Measurements from ENCODE around the gene GMEB1.

GMEB1 gene

DNA sequence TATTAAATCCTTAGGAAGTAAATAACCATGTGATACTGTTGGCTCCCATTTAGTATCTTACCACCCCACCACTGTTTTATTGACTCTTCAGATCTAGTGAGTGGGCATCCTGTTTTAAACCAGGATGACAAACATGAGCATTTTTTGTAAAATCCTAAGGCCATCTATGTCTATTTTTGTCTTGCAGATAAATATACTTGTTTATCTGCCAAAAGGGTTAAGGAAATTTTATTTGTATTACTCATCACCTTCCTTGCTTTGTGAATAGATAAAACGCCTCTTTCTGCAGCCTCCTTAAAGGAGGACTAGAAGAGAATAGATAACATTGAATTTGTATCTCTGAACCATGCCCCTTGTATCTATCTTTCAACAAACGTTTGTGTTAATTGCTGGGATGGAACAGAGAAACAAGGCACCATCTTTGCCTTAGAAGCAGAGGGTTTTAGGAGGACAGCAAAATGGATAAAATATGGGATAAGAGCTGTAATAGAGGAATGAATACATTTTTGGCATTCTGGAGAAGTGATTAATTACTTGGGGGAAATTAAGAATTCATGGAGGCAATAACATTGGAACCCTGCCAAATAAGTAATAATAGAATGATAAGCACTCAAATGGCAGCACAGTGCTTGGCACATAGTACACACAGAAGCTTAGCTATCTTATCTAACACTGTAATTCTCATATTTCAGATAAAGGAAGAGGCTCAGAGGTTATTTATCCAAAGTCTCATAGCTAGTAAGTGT, 82.9 kb downstream of the GMEB1 start:
- no peak for DNase-seq (ENCODE audit: low read depth in 2 of 2)

DNA sequence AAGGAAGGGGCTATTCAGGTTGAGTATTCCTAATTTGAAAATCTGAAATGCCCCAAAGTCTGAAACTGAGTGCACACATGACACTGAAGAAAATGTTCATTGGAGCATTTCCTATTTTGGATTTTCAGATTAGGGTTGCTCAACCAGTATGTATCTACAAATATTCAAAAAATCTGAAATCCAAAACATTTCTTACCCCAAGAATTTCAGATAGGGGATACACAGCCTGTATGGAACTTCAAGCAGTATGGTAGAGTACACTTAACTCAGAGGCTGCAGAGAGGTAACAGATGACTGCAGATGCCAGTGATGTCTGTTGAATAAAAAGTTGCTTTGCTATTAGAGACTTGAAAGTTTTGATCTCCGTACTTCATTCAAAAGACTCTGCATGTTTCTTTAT, 87.1 kb downstream of the GMEB1 start:
- DNase-seq (ENCODE audit: low read depth in 2 of 2), result no peak

DNA sequence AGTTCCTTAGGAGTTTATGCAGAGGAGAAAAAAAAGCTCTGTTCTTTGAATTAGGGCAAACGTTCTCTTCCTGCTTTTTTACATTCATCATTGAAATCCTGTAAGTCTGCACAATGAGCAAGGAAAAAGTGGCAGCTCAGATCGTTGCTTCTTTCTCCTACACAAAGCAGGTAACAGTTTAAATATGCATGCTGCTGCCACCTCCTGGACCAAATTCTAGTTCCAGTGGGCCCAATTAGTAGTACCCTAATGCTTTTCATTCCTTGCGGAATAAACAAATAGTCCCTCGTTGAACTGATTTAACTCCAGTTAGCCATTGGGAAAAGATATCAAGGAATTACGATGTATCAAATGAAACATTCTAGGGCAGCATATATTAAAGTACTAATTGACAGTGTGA, 88.3 kb downstream of the GMEB1 start:
- no peak for DNase-seq (ENCODE audit: low read depth in 2 of 2)

DNA sequence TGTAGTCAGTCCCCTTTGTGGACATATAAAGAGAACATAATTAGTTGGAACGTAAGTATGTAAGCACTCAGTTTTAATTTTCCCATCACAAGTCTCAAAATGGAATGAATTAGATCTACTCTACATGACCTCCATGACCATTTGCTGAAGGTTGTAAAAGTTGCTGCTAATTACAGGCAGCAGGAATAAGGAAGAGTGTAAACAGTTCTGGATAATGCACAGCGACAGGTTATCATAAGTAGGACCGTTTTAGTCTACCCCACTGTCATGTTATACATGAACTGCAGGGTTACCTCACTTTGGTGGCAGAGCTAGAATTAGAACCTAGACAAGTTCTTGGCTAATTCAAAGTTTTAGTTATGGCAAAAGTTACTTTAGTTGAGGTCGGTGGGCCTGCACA, 89.8 kb downstream of the GMEB1 start:
- no peak for DNase-seq (ENCODE audit: low read depth in 2 of 2)

DNA sequence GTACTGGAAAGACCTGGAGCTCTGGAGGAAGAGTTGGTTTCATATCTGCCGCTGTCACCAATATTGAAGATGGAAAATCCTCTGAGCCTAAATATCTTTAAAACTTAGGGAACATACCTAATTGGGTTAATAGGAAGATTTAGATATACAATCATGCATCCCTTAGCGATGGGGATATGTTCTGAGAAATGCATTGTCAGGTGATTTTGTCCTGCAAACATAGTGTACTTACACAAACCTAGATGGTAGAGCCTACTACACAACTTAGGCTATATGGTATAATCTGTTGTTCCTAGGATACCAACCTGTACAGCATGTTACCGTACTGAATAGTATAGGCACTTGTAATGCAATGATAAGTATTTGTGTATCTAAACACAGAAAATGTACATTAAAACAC, 90.7 kb downstream of the GMEB1 start:
- no peak for DNase-seq (ENCODE audit: low read depth in 2 of 2)

DNA sequence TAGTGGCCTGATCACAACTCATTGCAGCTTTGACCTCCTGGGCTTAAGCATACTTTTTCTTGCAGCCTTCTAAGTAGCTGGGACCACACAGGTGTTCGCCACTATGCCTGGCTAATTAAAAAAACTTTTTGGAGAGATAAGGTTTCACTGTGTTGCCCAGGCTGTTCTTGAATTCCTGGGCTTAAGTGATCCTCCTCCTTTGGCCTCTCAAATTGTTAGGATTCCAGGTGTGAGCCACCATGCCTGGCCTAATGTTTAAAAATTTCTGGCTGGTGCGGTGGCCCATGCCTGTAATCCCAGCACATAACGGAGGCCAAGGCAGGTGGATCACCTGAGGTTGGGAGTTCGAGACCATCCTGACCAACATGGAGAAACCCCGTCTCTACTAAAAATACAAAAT, 92.6 kb downstream of the GMEB1 start:
- no peak for DNase-seq (ENCODE audit: low read depth in 2 of 2)

DNA sequence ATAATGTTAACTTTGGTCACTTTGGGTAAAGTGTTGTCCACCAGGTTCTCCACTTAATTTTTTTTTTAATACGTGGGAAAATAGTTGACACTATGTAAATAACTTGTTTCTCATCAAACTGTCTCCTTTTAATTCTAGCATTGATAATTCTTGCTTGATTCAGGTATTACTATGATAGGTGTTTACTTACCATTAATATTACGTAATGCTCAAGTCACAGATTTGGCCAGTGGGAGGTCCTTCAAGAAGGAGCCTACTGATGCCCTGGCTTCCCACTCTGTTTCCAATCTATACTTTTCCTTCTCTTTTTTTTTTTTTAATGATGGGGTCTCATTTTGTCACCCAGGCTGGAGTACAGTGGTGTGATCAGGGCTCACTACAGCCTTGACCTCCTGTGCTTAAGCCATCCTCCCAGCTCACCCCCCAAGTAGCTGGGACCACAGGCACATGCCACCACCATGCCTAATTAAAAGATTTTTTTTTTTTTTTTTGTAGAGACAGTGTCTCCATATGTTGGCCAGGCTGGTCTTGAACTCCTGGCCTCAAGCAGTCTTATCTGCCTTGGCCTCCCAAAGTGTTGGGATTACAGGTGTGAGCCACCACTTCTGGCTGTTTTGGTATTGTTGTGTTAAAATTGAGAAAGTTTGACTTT, 98.1 kb downstream of the GMEB1 start:
- no peak for DNase-seq (ENCODE audit: low read depth in 2 of 2)
